ENCODE results near the gene SLC23A3.

GRCh38 chr2:219112651-219113338 is 57.0 kb downstream of the SLC23A3 start:
- TF ChIP-seq CTCF (IDR thresholded peaks at IDR 0.05) (no peak), POLR2A (IDR thresholded peaks at IDR 0.05) (no peak)

All from lower leg skin (tissue), 3 donors.